T47D (cell line): Measurements from ENCODE around the gene PGAM1.
"Not testable (repeated sequence)": the region's sequence is repeated elsewhere in the genome, so short reads cannot be mapped to it uniquely, and the experiment has no call there.

Experiments used
- DNase-seq, 2 experiments: peaks; one replicate each; pipeline versions ENCODE4 v3.0.0 to v3.0.0-alpha.2; 2011 to 2012; ENCODE audit warnings: low read depth in 1 of 2, low spot score in 1 of 2
- JUND ChIP-seq: IDR thresholded peaks from 2 replicates; pipeline ENCODE4 v1.6.1; 2012; ENCODE audit warnings: low read depth
- in situ Hi-C: cut with HindIII; loops from 2 replicates; pipeline ENCODE4 v1.10.0; 2016; ENCODE audit warnings: low sequenced_read_pairs, low pct_unique_long_range_greater_than_20kb

PGAM1 gene

GRCh38 chr10:97452352-97452751 lies 26.4 kb downstream of the PGAM1 start:
- TF ChIP-seq JUND, result no peak

GRCh38 chr10:97454330-97455036 lies 28.5 kb downstream of the PGAM1 start:
- peak in 1 of 2 experiments; percentile 47 for DNase-seq
- in situ Hi-C loops, result no loop called here
- no peak for TF ChIP-seq JUND

More at GRCh38 chr10:97452352-97452751, 26.4 kb downstream of the PGAM1 start:
- DNase-seq, result no peak
- in situ Hi-C loops, result no loop called here

GRCh38 chr10:97456034-97456685 lies 30.2 kb downstream of the PGAM1 start:
- in situ Hi-C loops, result no loop called here
- TF ChIP-seq JUND, result no peak
- DNase-seq, result no peak

GRCh38 chr10:97456686-97457065 lies 30.7 kb downstream of the PGAM1 start:
- TF ChIP-seq JUND, result no peak
- in situ Hi-C loops, result no loop called here
- no peak for DNase-seq

DNA sequence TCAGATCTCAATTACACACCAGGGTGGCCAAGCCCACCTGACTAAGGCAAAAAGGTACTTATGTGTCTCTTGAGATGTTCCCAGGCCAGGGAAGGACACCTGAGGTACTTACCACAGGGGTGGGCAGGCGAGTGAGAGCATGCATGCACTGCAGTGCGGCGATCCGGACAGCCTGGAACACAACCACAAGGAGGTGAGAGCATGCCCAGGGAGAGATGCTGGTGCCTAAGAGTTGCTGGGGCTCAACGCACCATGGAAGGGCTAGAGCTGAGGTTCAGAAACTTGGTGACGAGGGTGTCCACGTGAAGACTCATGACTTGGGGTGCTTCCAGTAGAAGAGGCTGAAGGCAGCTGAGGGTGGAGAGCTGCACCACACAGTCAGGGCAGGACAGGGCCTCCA lies 33.1 kb downstream of the PGAM1 start:
- in situ Hi-C loops, result no loop called here
- DNase-seq, result no peak
- TF ChIP-seq JUND, result no peak

- no peak for DNase-seq
- no peak for TF ChIP-seq JUND
- in situ Hi-C loops, result no loop called here
Measured at GRCh38 chr10:97459933-97460332, 33.9 kb downstream of the PGAM1 start.

- in situ Hi-C loops, result no loop called here
- no peak for DNase-seq
Measured at GRCh38 chr10:97462309-97462708, 36.3 kb downstream of the PGAM1 start.

DNA sequence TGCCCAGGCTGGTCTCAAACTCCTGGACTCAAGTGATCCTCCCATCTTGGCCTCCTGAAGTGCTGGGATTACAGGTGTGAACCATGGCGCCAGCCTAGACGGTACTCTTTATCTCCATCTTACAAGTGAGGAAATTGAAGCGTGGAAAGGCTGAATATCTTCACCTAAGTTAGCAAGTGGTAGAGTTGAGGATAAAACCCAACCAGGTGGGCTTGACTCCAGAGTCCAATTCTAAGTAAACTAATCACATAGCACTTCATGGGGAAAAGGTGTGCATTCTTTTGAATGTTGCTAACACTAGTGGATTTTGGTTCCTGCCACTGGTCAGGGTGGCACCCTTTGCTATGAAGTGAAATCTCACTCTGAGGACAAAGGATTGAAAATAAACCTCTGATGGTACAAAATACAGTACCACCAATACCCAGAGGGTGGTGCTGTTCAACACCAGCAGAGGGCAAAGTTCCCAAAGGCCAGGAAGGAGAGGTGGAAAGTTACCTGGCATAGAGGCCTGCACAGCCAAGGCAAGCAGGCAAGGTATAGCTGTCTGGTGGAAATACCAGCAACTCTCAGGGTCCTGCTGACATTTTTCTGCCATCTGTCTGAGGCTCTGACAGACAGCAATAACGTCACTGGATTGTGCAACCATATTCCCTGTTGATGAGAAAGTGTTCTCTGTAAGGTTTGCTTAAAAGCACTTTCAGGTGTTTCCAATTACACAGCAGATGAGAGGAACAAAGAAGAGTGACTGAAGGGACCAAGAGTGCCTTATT lies 37.6 kb downstream of the PGAM1 start:
- TF ChIP-seq JUND, result no peak
- in situ Hi-C loops, result no loop called here
- peak; percentile 68 to 85 for DNase-seq

More at GRCh38 chr10:97462309-97462708, 36.3 kb downstream of the PGAM1 start:
- TF ChIP-seq JUND, result no peak

GRCh38 chr10:97464226-97464625 lies 38.2 kb downstream of the PGAM1 start:
- no peak for TF ChIP-seq JUND
- DNase-seq, result no peak
- in situ Hi-C loops, result no loop called here

DNA sequence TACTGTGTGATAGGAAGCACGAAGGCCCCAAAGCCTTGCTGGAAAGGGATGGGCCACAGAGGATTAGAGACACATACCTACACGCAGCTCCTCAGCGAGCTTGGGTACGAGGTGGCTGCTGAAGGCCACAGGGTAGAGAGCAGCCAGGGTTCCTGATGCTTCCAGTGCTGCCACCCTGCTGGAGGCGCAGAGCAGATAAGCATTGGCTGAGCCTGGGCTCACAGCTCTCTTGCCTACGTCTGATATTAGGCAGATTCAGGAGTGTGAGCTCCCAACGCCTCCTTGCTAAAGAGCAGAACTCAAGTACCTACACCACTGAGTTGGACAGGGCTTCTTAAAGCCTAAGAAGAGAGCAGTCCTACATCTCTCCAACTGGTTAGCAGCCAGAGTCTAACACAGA lies 40.0 kb downstream of the PGAM1 start:
- TF ChIP-seq JUND, result no peak
- in situ Hi-C loops, result no loop called here
- DNase-seq, result no peak

GRCh38 chr10:97466755-97467154 lies 40.8 kb downstream of the PGAM1 start:
- DNase-seq, result no peak

GRCh38 chr10:97468162-97468561 lies 42.2 kb downstream of the PGAM1 start:
- in situ Hi-C loops, result no loop called here
- DNase-seq, result no peak
- TF ChIP-seq JUND, result no peak

More at GRCh38 chr10:97466755-97467154, 40.8 kb downstream of the PGAM1 start:
- in situ Hi-C loops, result no loop called here
- no peak for TF ChIP-seq JUND

DNA sequence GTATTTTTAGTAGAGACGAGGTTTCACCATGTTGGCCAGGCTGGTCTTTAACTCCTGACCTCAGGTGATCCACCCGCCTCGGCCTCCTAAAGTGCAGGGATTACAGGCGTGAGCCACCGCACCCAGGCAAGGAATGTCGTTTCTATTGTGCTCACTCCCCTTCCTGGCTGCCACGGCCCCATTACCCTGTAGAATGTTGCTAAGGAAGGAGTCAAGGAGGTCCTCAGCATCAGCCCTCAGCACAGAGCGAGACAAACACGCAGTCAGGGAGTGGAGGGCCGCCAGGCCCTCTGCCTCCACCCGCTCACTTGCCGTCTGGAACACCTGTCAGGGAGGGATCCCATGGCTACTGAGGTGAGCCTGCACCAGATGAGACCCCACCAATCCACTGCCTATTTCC lies 42.8 kb downstream of the PGAM1 start:
- DNase-seq, in situ Hi-C loops: not testable (repeated sequence)
